Glomerular visceral epithelial cell (primary cell): ENCODE results near the gene CFAP299.
"Not testable (repeated sequence)": the region's sequence is repeated elsewhere in the genome, so short reads cannot be mapped to it uniquely, and the experiment has no call there.

ENCODE experiments used
- DNase-seq: peaks from one replicate; pipeline ENCODE4 v3.0.0-alpha.2; 2016; ENCODE audit errors: extremely low spot score

The CFAP299 gene

GRCh38 chr4:80388284-80388607, 52.7 kb downstream of the CFAP299 start:
- no peak for DNase-seq

GRCh38 chr4:80390178-80390577, 54.6 kb downstream of the CFAP299 start:
- DNase-seq: no peak

- DNase-seq: peak; percentile 43
Observed at GRCh38 chr4:80393246-80393969, 57.9 kb downstream of the CFAP299 start.

- DNase-seq: no peak
Observed at GRCh38 chr4:80393970-80394250, 58.4 kb downstream of the CFAP299 start.

GRCh38 chr4:80407246-80407645, 71.7 kb downstream of the CFAP299 start:
- DNase-seq: peak; percentile 32

GRCh38 chr4:80409809-80410208, 74.3 kb downstream of the CFAP299 start:
- no peak for DNase-seq

- no peak for DNase-seq
Observed at GRCh38 chr4:80412322-80412721, 76.8 kb downstream of the CFAP299 start.

GRCh38 chr4:80413086-80413485, 77.6 kb downstream of the CFAP299 start:
- no peak for DNase-seq

- no peak for DNase-seq
Observed at GRCh38 chr4:80417019-80417418, 81.5 kb downstream of the CFAP299 start.

GRCh38 chr4:80419946-80420345, 84.4 kb downstream of the CFAP299 start:
- DNase-seq: no peak

GRCh38 chr4:80420638-80421037, 85.1 kb downstream of the CFAP299 start:
- DNase-seq: no peak

- DNase-seq: no peak
Observed at GRCh38 chr4:80422727-80423404, 87.3 kb downstream of the CFAP299 start.

GRCh38 chr4:80423553-80424224, 88.2 kb downstream of the CFAP299 start:
- DNase-seq: peak; percentile 1

- no peak for DNase-seq
Observed at GRCh38 chr4:80424225-80424581, 88.7 kb downstream of the CFAP299 start.

- DNase-seq: no peak
Observed at GRCh38 chr4:80425124-80426100, 89.9 kb downstream of the CFAP299 start.

GRCh38 chr4:80431203-80431965, 95.9 kb downstream of the CFAP299 start:
- no peak for DNase-seq

GRCh38 chr4:80434238-80434637, 98.7 kb downstream of the CFAP299 start:
- DNase-seq: no peak

GRCh38 chr4:80438016-80438415, 102.5 kb downstream of the CFAP299 start:
- DNase-seq: no peak

GRCh38 chr4:80439294-80440061, 103.9 kb downstream of the CFAP299 start:
- DNase-seq: not testable (repeated sequence)

GRCh38 chr4:80446248-80446647, 110.7 kb downstream of the CFAP299 start:
- no peak for DNase-seq

- peak; percentile 23 for DNase-seq
Observed at GRCh38 chr4:80446664-80447063, 111.1 kb downstream of the CFAP299 start.
